Spleen (tissue), 11 donors: ENCODE data around the gene CADM2. TPM values are rescaled to one million over a fixed set of nuclear protein-coding genes. Genes with fewer than 3 reads are reported as not detected.

Experiments
- DNase-seq: peaks from one replicate; pipeline ENCODE4 v3.0.0-alpha.2; 2020
- H3K27ac ChIP-seq, 8 donors: fragments of 200-600 bp; sonication (generic) in 7 of 8; 1 replicate in 4 of 8; 2 replicates in 4 of 8; pipeline versions ENCODE4 v1.5.0 to v1.8.0; 2016 to 2021; ENCODE audit warnings: inconsistent platforms in 4 of 8, mild to moderate bottlenecking in 4 of 8, moderate library complexity in 1 of 8
- H3K27me3 ChIP-seq, 7 donors: fragments of 200-600 bp; sonication (generic) in 6 of 7; replicated peaks in 1 of 7; 1 replicate in 4 of 7; 2 replicates in 3 of 7; pipeline versions ENCODE4 v1.5.0 to v1.8.0; 2016 to 2021; ENCODE audit warnings: inconsistent platforms in 3 of 7, mild to moderate bottlenecking in 1 of 7
- H3K36me3 ChIP-seq, 6 donors: fragments of 200-600 bp; sonication (generic) in 5 of 6; 1 replicate in 4 of 6; 2 replicates in 2 of 6; pipeline versions ENCODE4 v1.5.0 to v1.8.0; 2016 to 2021; ENCODE audit warnings: inconsistent platforms in 2 of 6
- H3K4me1 ChIP-seq, 6 donors: fragments of 200-600 bp; sonication (generic) in 5 of 6; 1 replicate in 3 of 6; 2 replicates in 3 of 6; pipeline versions ENCODE4 v1.5.0 to v1.8.0; 2016 to 2021; ENCODE audit warnings: inconsistent platforms in 3 of 6
- H3K4me3 ChIP-seq, 8 donors: fragments of 200-600 bp; sonication (generic) in 7 of 8; 1 replicate in 4 of 8; 2 replicates in 4 of 8; pipeline versions ENCODE4 v1.5.0 to v1.8.0; 2016 to 2021; ENCODE audit warnings: inconsistent platforms in 4 of 8, mild to moderate bottlenecking in 4 of 8, moderate library complexity in 2 of 8
- H3K9me3 ChIP-seq, 8 donors: fragments of 200-600 bp; sonication (generic) in 7 of 8; 1 replicate in 4 of 8; 2 replicates in 4 of 8; pipeline versions ENCODE4 v1.5.0 to v1.8.0; 2016 to 2021; ENCODE audit warnings: inconsistent platforms in 4 of 8
- CTCF ChIP-seq, 11 experiments: fragments of 200-600 bp in 7 of 11; fragments of 450-650 bp in 4 of 11; sonication (generic) in 4 of 11; IDR thresholded peaks in 8 of 11; conservative IDR thresholded peaks in 3 of 11; 1 replicate in 7 of 11; 2 replicates in 4 of 11; pipeline versions ENCODE4 v1.4.0 to v1.8.0; 2016 to 2021; ENCODE audit warnings: antibody characterized with exemption in 11 of 11, inconsistent platforms in 4 of 11, mild to moderate bottlenecking in 1 of 11
- POLR2A ChIP-seq, 3 donors: fragments of 450-650 bp; IDR thresholded peaks; one replicate each; pipeline ENCODE4 v1.5.1; 2017; ENCODE audit warnings: antibody characterized with exemption in 3 of 3, mild to moderate bottlenecking in 1 of 3
- POLR2AphosphoS5 ChIP-seq, 3 donors: sonication (generic); formaldehyde crosslinking; IDR thresholded peaks; one replicate each; pipeline ENCODE4 v1.5.1; 2017; ENCODE audit warnings: antibody characterized with exemption in 3 of 3
- WGBS, 5 donors: extraction: QIAGEN DNeasy Blood & Tissue Kit in 3 of 5; methylation state at CpG; one replicate each; pipeline versions ENCODE4 v1.1.5 to v1.1.7; 2013 to 2018; 5-methylcytosine and 5-hydroxymethylcytosine counted together
- intact Hi-C: fragments of 100-400 bp; cut with DNase I; formaldehyde crosslinking; loops from one replicate; pipeline ENCODE4 v1.15.0; 2023; ENCODE audit warnings: low total_unique reads
- polyA plus RNA-seq, 3 donors: library from polyadenylated mRNA; stranded (reverse); fragments of 200-250 nt; gene quantifications; one replicate each; pipeline ENCODE4 v1.2.1, GENCODE V29; 2013
- total RNA-seq, 7 donors: library from RNA; depleted of rRNA in 3 of 7; stranded (reverse); fragments of >200 nt in 3 of 7; fragmentation: NEBNext Ultra II Directional in 4 of 7; extraction: Animal tissue kit (Norgen Biotek cat#: 25700) in 4 of 7; gene quantifications; one replicate each; pipeline versions ENCODE4 v1.1.0 to v1.2.1, GENCODE V29; 2016 to 2021
- donor health status: healthy with polysubstance abuse.
- donor health status: DM: no; HTN: no; CAD: no; lungs with moderate emphysema.
- donor health status: DM: no; HTN: no; CAD: no.
- donor health status: Bipolar disorder and iron deficiency.
- donor health status: healthy.
- donor health status: DM: no; HTN: no; CAD: no.
- donor health status: DM: yes; HTN: yes; CAD: no.

The CADM2 gene
- total and polyA plus RNA-seq, 10 donors = 0.03 to 4.0 (median 1.0) TPM; not detected in 1

- WGBS, 5 donors = 68 to 85% (median 72%) methylated on average over 4 of the region's 4 CpGs
- TF ChIP-seq POLR2A (IDR thresholded peaks at IDR 0.05) = no peak
- intact Hi-C loops = loop anchor here (5.0 kb wide), 1 partner anchor 1025 kb away; no protein-coding TSS in a partner anchor
Observed at GRCh38 chr3:85572426-85572825, 613.6 kb downstream of the CADM2 start.

GRCh38 chr3:85572978-85573377 lies 614.2 kb downstream of the CADM2 start:
- DNase-seq = no peak
- Histone ChIP-seq H3K9me3 (no peaks in the 10 kb centered on the region), H3K4me1 (no peaks in the 10 kb centered on the region), H3K36me3 (no peaks in the 10 kb centered on the region), H3K27me3 (no peaks in the 10 kb centered on the region), H3K4me3 (no peak overlapping the region), H3K27ac (no peak overlapping the region)
- 73 to 82% (median 75%) methylated on average over 5 of the region's 5 CpGs for WGBS, 5 donors
- TF ChIP-seq POLR2AphosphoS5 (IDR thresholded peaks at IDR 0.05) = no peak
- no peak for TF ChIP-seq POLR2A (IDR thresholded peaks at IDR 0.05)
- TF ChIP-seq CTCF (IDR thresholded peaks at IDR 0.05 in 8 of 11, conservative IDR thresholded peaks at IDR 0.05 in 3 of 11) = no peak
- intact Hi-C loops = loop anchor here (5.0 kb wide), 1 partner anchor 1026 kb away; no protein-coding TSS in a partner anchor

More at GRCh38 chr3:85572426-85572825, 613.6 kb downstream of the CADM2 start:
- H3K4me1 ChIP-seq = no peaks in the 10 kb centered on the region
- no peak overlapping the region for H3K4me3 ChIP-seq
- H3K27me3 ChIP-seq = no peaks in the 10 kb centered on the region
- DNase-seq = no peak
- no peaks in the 10 kb centered on the region for H3K36me3 ChIP-seq
- H3K27ac ChIP-seq = no peak overlapping the region
- H3K9me3 ChIP-seq = no peaks in the 10 kb centered on the region

GRCh38 chr3:85574006-85574705 lies 615.4 kb downstream of the CADM2 start:
- no peak for DNase-seq
- H3K36me3 ChIP-seq = no peaks in the 10 kb centered on the region
- no peaks in the 10 kb centered on the region for H3K4me1 ChIP-seq
- H3K27ac ChIP-seq = no peak overlapping the region
- 78 to 89% (median 81%) methylated on average over 2 of the region's 2 CpGs for WGBS, 5 donors
- TF ChIP-seq POLR2AphosphoS5 (IDR thresholded peaks at IDR 0.05) (no peak), POLR2A (IDR thresholded peaks at IDR 0.05) (no peak), CTCF (IDR thresholded peaks at IDR 0.05 in 8 of 11, conservative IDR thresholded peaks at IDR 0.05 in 3 of 11) (no peak)
- intact Hi-C loops = loop anchor here (5.0 kb wide), 1 partner anchor 1027 kb away; no protein-coding TSS in a partner anchor
- no peaks in the 10 kb centered on the region for H3K27me3 ChIP-seq
- H3K4me3 ChIP-seq = no peak overlapping the region
- H3K9me3 ChIP-seq = no peaks in the 10 kb centered on the region

GRCh38 chr3:85576091-85576690 lies 617.4 kb downstream of the CADM2 start:
- no peaks in the 10 kb centered on the region for H3K27me3 ChIP-seq
- 15 to 19% (median 16%) methylated on average over 4 of the region's 4 CpGs for WGBS, 5 donors
- H3K9me3 ChIP-seq = no peaks in the 10 kb centered on the region
- H3K27ac ChIP-seq = no peak overlapping the region
- no peak for DNase-seq
- intact Hi-C loops = no loop called here
- H3K4me3 ChIP-seq = no peak overlapping the region
- H3K36me3 ChIP-seq = no peaks in the 10 kb centered on the region
- TF ChIP-seq POLR2AphosphoS5 (IDR thresholded peaks at IDR 0.05) (no peak), CTCF (IDR thresholded peaks at IDR 0.05 in 8 of 11, conservative IDR thresholded peaks at IDR 0.05 in 3 of 11) (peak; percentile 19 to 86 (median 69)), POLR2A (IDR thresholded peaks at IDR 0.05) (no peak)
- H3K4me1 ChIP-seq = no peaks in the 10 kb centered on the region
